ENCODE measurements around the gene SHC3.

The SHC3 gene

GRCh38 chr9:89179540-89179894 lies 899 bp upstream of the SHC3 start:
- POLR2A ChIA-PET: no interaction called here
- CTCF ChIA-PET: no interaction called here
- no peak for DNase-seq (ENCODE audit: extremely low spot score)
- no peak for TF ChIP-seq CTCF (IDR thresholded peaks at IDR 0.05; ENCODE audit: control extremely low read depth, extremely low read depth, low read depth, missing control alignments)

GRCh38 chr9:89178830-89179539 lies 367 bp upstream of the SHC3 start:
- ChIA-PET POLR2A (no interaction called here), CTCF (no interaction called here)
- DNase-seq (ENCODE audit: extremely low spot score): no peak
- TF ChIP-seq CTCF (IDR thresholded peaks at IDR 0.05; ENCODE audit: control extremely low read depth, extremely low read depth, low read depth, missing control alignments): no peak

GRCh38 chr9:89177012-89177943 lies 1.3 kb downstream of the SHC3 start:
- TF ChIP-seq CTCF (IDR thresholded peaks at IDR 0.05; ENCODE audit: control extremely low read depth, extremely low read depth, low read depth, missing control alignments): no peak
- ChIA-PET CTCF (no interaction called here), POLR2A (no interaction called here)
- DNase-seq (ENCODE audit: extremely low spot score): no peak

- ChIA-PET POLR2A (no interaction called here), CTCF (interaction anchor here (1.6 kb wide), 1 partner anchor 11 kb away, joined by 3 read pairs; no protein-coding TSS in a partner anchor)
- no peak for DNase-seq (ENCODE audit: extremely low spot score)
- no peak for TF ChIP-seq CTCF (IDR thresholded peaks at IDR 0.05; ENCODE audit: control extremely low read depth, extremely low read depth, low read depth, missing control alignments)
These were observed 2.8 kb downstream of the SHC3 start for GRCh38 chr9:89175828-89176261.

GRCh38 chr9:89174291-89174690 lies 4.3 kb downstream of the SHC3 start:
- ChIA-PET CTCF (interaction anchor here (1.2 to 1.6 kb wide), 2 partner anchors 10 to 35 kb away, joined by 3 read pairs; no protein-coding TSS in a partner anchor), POLR2A (no interaction called here)
- DNase-seq (ENCODE audit: extremely low spot score): no peak
- TF ChIP-seq CTCF (IDR thresholded peaks at IDR 0.05; ENCODE audit: control extremely low read depth, extremely low read depth, low read depth, missing control alignments): no peak

GRCh38 chr9:89173072-89173471 lies 5.5 kb downstream of the SHC3 start:
- TF ChIP-seq CTCF (IDR thresholded peaks at IDR 0.05; ENCODE audit: control extremely low read depth, extremely low read depth, low read depth, missing control alignments): no peak
- ChIA-PET CTCF (no interaction called here), POLR2A (no interaction called here)
- no peak for DNase-seq (ENCODE audit: extremely low spot score)
